Left renal pelvis (tissue), 4 donors: Measurements from ENCODE around the gene SEMA5B. TPM values are rescaled to one million over a fixed set of nuclear protein-coding genes. Genes with fewer than 3 reads are reported as not detected.

Experiments used
- DNase-seq, 4 donors: peaks; one replicate each; pipeline ENCODE4 v3.0.0-alpha.2; 2013; ENCODE audit warnings: low read depth in 4 of 4, low spot score in 3 of 4
- polyA plus RNA-seq, 4 donors: library from polyadenylated mRNA; unstranded; fragments of 120-200 nt; gene quantifications; one replicate each; pipeline ENCODE4 v1.2.1, GENCODE V29; 2013; ENCODE audit not compliant: insufficient read length in 4 of 4

SEMA5B gene
- polyA plus RNA-seq, 4 donors, result 20.2 to 29.4 (median 25.0) TPM

- no peak for DNase-seq
These were observed 79.8 kb downstream of the SEMA5B start for GRCh38 chr3:122947738-122948137.

GRCh38 chr3:122947196-122947595 is 80.4 kb downstream of the SEMA5B start:
- peak in 1 of 4 donors; percentile 67 for DNase-seq

GRCh38 chr3:122946185-122946584 is 81.4 kb downstream of the SEMA5B start:
- DNase-seq, result no peak

- no peak for DNase-seq
These were observed 82.3 kb downstream of the SEMA5B start for GRCh38 chr3:122945230-122945629.

- no peak for DNase-seq
These were observed 82.8 kb downstream of the SEMA5B start for GRCh38 chr3:122944671-122945161.

GRCh38 chr3:122943828-122944190 is 83.8 kb downstream of the SEMA5B start:
- no peak for DNase-seq

- no peak for DNase-seq
These were observed 84.4 kb downstream of the SEMA5B start for GRCh38 chr3:122942937-122943827.

- no peak for DNase-seq
These were observed 85.3 kb downstream of the SEMA5B start for GRCh38 chr3:122942239-122942638.

- DNase-seq, result no peak
These were observed 86.0 kb downstream of the SEMA5B start for GRCh38 chr3:122941228-122942206.

GRCh38 chr3:122940628-122941086 is 86.9 kb downstream of the SEMA5B start:
- no peak for DNase-seq

GRCh38 chr3:122938783-122939425 is 88.7 kb downstream of the SEMA5B start:
- DNase-seq, result no peak

- DNase-seq, result no peak
These were observed 89.8 kb downstream of the SEMA5B start for GRCh38 chr3:122937745-122938144.

- DNase-seq, result no peak
These were observed 90.6 kb downstream of the SEMA5B start for GRCh38 chr3:122936986-122937385.

GRCh38 chr3:122936335-122936734 is 91.2 kb downstream of the SEMA5B start:
- DNase-seq, result no peak

GRCh38 chr3:122934251-122934650 is 93.3 kb downstream of the SEMA5B start:
- DNase-seq, result no peak

- no peak for DNase-seq
These were observed 95.2 kb downstream of the SEMA5B start for GRCh38 chr3:122932251-122932967.

GRCh38 chr3:122931636-122932035 is 95.9 kb downstream of the SEMA5B start:
- DNase-seq, result no peak

- no peak for DNase-seq
These were observed 97.2 kb downstream of the SEMA5B start for GRCh38 chr3:122930063-122930997.
